Measurements from ENCODE around the gene KRTAP29-1. TPM values are rescaled to one million over a fixed set of nuclear protein-coding genes. Genes with fewer than 3 reads are reported as not detected.
"Not testable (repeated sequence)": the region's sequence is repeated elsewhere in the genome, so short reads cannot be mapped to it uniquely, and the experiment has no call there.

Gene KRTAP29-1
- not detected for total RNA-seq
- long read RNA-seq, donor 1: 0 reads
- long read RNA-seq, donor 2: 0 reads

DNA sequence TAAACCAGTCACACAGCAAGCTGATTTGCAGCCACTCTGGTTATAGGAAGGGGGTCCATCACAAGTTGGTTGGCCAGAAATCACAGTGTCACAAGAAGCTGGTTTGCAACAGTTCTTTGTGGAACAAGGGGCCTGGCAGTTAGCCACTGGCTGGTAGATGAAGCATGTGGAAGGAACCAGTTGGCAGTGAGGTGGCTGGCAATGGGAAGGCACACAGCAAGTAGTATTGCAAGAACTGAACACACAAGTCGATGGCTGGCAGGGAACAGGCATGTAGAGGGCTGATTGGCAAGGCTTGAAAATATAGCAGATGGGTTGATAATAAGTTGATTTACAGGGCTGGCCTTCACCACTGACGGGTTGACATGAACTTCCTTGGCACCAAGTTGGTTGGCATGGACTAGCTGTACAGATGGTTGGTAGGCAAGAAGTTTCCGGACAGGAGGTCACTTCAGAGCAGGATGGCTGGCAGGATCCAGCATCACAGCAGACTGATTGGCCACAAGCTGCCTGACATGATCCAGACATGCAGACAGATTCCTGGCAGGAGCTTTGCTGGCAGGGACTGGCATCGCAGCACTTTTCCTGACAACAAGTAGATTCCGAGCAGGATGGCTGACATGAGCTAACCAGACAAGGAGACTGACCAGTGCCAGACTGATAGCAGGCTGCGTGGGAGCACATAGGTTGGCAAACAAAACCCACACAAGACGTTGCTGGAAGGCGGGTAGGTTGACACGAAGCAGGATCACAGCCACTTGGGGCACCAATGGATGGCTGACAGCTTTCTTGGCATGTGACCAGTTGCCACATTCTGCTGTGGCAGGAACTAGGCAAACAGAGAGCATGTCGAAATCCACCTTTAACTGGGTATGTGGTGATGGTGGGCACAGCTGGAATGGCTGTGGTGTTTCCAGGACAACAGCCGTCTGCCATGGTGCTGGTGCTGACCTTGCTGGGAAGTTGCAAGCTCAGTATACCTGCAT is at the start of gene KRTAP29-1:
Gene KRTAP29-1 (minus strand): TSS at position 936 of the 986 bp plus-strand sequence. CDS start 0 bp downstream, at position 936.
- TF ChIP-seq CTCF (IDR thresholded peaks at IDR 0.05): no peak
- ATAC-seq (no peak), DNase-seq (no peak)
- Histone ChIP-seq H3K4me1 (ENCODE audit: low read depth) (no peaks in the 10 kb centered on the region), H3K36me3 (ENCODE audit: low read depth) (no peaks in the 10 kb centered on the region), H3K9me3 (no peaks in the 10 kb centered on the region), H3K4me3 (no peak within 1 kb of the TSS)
- intact Hi-C loops (cut with DNase I, micrococcal nuclease): no loop called here

- TF ChIP-seq CTCF (IDR thresholded peaks at IDR 0.05): no peak
- no peaks in the 10 kb centered on the region for H3K9me3 ChIP-seq
- DNase-seq: no peak
- intact Hi-C loops (cut with DNase I, micrococcal nuclease): no loop called here
- H3K4me3 ChIP-seq: no peak overlapping the region
- no peaks in the 10 kb centered on the region for H3K36me3 ChIP-seq (ENCODE audit: low read depth)
- no peaks in the 10 kb centered on the region for H3K4me1 ChIP-seq (ENCODE audit: low read depth)
- ATAC-seq: no peak
Measured at GRCh38 chr17:41351177-41351576, 48.5 kb upstream of the KRTAP29-1 start.

DNA sequence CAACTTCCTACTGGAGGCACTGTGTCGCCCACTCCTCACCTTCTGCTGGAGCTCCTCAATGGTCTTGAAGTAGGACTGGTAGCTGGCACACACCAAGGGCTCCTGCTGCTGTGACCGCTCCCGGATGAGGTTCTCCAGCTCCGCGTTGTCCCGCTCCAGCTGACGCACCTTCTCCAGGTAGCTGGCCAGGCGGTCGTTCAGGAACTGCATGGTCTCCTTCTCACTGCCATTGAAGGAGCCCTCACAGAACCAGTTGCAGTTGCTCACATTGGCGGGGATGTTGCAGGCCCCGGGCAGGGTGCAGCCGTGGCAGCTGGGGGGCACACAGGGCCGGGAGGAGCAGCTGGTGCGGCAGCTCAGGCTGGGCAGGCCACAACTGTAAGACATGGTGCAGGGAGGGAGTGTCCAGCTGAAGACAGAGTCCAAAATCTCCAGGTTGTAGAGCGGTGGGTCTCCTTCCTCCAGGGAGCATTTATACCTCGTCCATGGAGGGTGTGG is 47.8 kb upstream of the KRTAP29-1 start, which contains the start of gene KRT33A:
Gene KRT33A (minus strand): TSS at position 448 of the 498 bp plus-strand sequence. CDS start 61 bp downstream, at position 387.
- H3K9me3 ChIP-seq; DNase-seq; H3K4me1 ChIP-seq (ENCODE audit: low read depth); intact Hi-C loops (cut with DNase I, micrococcal nuclease); ATAC-seq; H3K4me3 ChIP-seq; H3K36me3 ChIP-seq (ENCODE audit: low read depth): not testable (repeated sequence)

- Histone ChIP-seq H3K4me3 (no peak overlapping the region), H3K9me3 (no peaks in the 10 kb centered on the region), H3K36me3 (ENCODE audit: low read depth) (no peaks in the 10 kb centered on the region), H3K4me1 (ENCODE audit: low read depth) (no peaks in the 10 kb centered on the region)
- intact Hi-C loops (cut with DNase I, micrococcal nuclease): no loop called here
- TF ChIP-seq CTCF (IDR thresholded peaks at IDR 0.05): no peak
- DNase-seq (no peak), ATAC-seq (no peak)
Measured at GRCh38 chr17:41347869-41348760, 45.5 kb upstream of the KRTAP29-1 start.

DNA sequence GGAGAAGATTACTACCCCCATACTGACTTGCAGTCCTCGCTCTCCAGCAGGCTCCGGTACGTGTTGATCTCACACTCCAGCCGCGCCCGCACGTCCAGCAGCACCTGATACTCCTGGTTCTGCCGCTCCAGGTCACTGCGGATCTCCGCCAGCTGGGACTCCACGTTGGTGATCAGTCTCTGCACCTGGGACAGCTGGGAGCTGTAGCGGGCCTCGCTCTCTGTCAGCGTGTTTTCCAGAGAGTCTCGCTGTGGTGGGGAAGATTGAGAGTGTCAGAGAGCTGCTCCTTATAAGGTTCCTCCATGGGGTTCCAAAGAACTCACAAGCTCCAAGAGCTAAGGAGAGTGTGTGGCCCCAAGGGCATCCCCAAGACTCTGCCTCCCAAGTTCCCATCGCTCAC is 43.8 kb upstream of the KRTAP29-1 start:
- intact Hi-C loops (cut with DNase I, micrococcal nuclease); ATAC-seq; H3K36me3 ChIP-seq (ENCODE audit: low read depth); H3K4me3 ChIP-seq; H3K4me1 ChIP-seq (ENCODE audit: low read depth); DNase-seq; H3K9me3 ChIP-seq: not testable (repeated sequence)

GRCh38 chr17:41345992-41346391 is 43.3 kb upstream of the KRTAP29-1 start:
- DNase-seq: no peak
- Histone ChIP-seq H3K36me3 (ENCODE audit: low read depth) (no peaks in the 10 kb centered on the region), H3K9me3 (no peaks in the 10 kb centered on the region), H3K4me3 (no peak overlapping the region), H3K4me1 (ENCODE audit: low read depth) (no peaks in the 10 kb centered on the region)
- ATAC-seq: no peak
- intact Hi-C loops (cut with DNase I, micrococcal nuclease): no loop called here
- no peak for TF ChIP-seq CTCF (IDR thresholded peaks at IDR 0.05)
